Measurements from ENCODE around the gene SCYGR3.
"Not testable (repeated sequence)": the region's sequence is repeated elsewhere in the genome, so short reads cannot be mapped to it uniquely, and the experiment has no call there.

SCYGR3 gene

DNA sequence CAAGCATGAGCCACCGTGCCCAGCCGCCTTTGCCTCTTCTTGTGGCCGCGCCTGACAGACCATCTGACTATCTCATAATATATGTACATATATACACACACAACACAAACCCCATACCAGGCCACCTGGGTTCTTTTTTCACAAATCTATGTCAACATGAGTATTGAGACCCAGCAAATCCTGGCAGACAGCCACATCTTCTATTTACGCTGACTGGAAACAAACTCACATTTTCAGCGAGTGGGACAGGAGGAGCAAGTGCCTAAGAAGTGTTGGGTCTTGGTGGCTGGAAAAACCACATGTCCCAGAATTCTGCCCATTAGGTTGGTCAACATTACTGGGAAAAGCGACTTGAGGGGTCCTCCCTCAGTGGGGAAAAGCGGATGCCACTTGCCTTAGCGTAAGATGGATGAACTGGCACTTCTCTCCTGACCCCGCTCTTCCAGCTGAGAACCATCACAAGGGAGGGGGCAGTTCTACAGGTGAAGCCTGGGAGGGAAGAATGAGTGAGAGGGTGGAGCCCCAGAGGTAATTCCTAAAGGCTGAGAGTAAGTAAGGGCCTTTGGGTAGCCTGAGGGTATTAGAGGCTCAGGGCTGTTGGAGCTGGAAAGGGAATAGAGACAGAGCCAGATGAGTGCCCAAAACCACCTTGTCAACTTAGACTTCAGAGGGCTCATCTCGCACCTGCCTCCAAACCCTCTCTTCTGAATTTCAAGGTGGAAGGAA lies 1.9 kb downstream of the SCYGR3 start:
- no peak for DNase-seq

DNA sequence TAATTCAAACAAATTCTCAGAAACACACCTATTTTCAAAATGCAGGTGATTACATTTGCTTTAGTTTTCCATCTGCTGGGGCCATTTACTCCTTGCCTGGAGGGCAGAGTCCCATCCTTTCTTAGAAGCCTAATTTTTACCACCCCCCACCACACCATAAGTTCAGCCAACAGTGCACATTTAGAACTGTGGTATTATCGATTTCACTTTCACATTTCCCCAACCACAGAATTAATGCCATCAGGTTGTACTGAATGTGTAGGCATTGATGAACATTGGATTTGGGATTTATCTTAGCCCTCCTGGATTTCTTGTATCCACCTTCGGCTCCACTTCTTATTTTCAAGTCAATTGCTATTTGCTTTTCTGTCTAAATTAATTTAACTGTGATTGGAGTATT lies 4.5 kb downstream of the SCYGR3 start:
- DNase-seq: no peak

DNA sequence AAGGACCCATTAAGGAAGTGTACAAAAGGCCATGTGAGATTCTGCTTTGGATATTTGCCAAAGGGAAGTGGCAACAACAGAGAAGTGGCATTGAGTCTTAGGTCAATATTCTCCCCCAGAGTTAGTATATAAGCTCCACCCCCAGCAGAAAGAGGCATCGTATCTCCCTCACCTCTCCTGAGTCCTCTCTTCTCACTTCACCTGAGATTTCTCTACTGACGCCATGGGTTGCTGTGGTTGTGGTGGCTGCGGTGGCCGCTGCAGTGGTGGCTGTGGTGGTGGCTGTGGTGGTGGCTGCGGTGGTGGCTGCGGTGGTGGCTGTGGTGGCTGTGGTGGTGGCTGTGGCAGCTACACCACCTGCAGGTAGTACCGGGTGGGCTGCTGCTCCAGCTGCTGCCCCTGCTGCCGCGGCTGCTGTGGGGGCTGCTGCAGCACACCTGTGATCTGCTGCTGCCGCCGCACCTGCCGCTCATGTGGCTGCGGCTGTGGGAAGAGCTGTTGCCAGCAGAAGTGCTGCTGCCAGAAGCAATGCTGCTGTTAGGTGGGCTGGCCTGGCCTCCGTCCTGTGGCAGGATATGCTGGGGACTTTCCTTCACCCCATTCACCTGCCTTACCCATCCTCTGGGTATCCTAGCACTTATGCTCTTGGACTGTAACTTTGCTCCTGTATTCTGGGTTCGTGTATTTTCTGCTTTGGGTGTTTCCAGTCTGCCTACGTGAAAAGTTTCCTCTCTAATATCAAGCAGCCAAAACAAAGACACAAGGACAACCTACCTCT lies 5.9 kb downstream of the SCYGR3 start:
- DNase-seq: no peak

DNA sequence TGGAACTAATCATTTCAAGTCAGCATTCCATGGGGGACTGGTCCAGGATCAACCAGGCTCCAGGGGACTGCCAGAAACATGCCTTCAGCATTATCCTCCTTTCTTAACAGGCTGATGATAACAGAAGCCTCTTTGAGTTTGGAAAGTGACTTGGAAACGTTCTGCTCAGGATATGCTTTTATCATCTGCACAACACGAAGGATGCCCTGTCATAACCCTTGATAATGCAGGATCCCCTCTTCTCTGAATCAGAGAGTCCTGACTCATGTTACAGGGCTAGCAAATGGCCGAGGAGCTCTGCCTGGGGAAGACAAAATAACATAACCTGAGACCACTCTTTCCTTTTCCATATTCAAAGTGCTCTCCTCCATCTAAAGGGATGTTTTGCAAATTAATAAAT lies 6.7 kb downstream of the SCYGR3 start:
- DNase-seq: peak; percentile 16

DNA sequence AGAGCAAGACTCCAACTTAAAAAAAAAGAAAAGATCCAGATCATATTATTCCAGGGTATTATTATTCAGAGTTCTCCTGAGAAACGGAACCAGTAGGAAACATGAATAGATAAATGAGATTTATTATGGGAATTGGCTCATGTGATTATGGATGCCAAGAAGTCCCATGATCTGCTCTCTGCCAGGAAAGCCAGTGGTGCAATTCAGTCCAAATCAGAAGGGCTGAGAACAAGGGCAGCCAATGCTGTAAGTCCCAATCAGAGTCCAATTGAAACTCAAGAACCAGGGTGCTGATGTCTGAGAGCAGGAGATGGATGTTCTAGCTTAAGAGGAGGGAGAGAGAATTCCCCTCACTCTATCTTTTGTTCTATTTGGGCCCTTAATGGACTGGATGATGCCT lies 8.2 kb downstream of the SCYGR3 start:
- DNase-seq: no peak

DNA sequence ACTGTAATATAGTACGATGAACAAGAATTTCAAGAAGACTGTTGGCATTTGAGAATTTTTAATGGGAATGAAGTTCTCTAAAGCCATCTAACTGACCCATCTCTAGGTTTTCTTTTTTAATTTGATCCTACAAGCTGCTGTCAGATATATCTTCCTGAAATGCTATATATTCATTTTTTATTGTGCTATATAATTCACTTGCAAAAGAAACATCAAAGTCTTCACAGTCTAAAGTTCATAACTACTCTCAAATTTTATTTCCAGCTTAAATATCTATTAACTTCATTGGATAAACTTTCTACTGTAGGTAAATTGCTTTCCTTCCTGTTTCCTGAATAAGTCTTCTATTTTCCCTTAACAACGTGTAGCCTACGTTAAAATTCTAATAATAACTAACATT lies 12.3 kb downstream of the SCYGR3 start:
- DNase-seq: no peak

DNA sequence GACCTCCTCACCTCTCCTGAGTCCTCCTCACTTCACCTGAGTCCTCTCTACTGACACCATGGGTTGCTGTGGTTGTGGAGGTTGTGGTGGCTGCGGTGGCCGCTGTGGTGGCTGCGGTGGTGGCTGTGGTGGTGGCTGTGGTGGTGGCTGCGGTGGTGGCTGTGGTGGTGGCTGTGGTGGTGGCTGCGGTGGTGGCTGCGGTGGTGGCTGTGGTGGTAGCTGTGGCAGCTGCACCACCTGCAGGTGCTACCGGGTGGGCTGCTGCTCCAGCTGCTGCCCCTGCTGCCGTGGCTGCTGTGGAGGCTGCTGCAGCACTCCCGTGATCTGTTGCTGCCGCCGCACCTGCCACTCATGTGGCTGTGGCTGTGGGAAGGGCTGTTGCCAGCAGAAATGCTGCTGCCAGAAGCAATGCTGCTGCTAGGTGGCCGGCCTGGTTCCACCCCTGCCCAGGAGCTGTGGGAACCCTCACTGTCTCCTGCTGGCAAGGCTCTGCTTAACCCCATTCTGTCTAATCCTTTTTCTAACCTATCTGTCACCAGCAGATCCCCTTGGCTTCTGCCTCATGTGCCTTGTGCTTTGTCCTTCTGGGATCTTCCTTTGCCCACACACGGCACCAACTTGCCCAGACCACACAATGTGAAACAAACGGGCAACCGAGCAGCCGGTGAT lies 15.7 kb downstream of the SCYGR3 start, which contains the start of gene SCYGR2:
SCYGR2 (plus strand) TSS at position 59 of the 669 bp plus-strand sequence; CDS start at position 59, 0 bp downstream.
- DNase-seq: not testable (repeated sequence)

DNA sequence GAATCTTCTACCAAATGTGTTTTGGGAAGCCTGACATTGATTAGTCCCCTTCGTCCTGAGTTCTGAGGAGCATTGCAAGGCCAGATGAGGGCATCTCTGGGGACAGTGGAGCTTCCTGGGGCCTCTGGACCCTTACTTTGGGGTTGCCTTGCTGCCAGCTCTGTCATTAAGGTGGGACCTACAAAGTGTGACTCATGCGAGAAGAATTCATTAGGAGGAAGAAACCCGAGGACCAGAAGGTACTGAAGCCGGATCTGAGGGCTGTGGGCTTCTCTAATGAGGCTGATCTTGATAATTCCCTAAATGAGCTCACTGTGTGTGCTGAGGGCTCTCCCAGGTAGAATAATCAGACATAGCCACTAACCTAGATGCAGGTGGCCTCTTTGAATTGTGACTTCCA lies 16.6 kb downstream of the SCYGR3 start:
- DNase-seq: peak; percentile 36

DNA sequence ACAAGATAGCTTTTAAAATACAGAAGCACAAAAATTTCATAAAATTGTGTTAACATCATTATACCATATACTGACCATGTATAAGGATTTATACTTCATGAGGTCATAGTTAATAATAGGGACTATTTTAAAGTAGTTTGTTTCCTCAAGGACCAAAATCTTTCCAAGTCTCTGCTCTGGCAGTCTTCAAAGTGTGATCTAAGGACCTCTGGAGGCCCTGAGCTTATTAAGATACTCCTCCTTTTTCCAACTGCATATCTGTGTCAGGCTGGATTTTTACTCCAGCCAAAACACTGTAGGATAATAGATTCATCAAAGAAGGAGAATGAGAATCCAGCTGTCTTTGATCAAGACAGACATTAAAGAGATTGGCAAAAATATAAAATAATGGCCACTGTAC lies 17.6 kb downstream of the SCYGR3 start:
- no peak for DNase-seq

DNA sequence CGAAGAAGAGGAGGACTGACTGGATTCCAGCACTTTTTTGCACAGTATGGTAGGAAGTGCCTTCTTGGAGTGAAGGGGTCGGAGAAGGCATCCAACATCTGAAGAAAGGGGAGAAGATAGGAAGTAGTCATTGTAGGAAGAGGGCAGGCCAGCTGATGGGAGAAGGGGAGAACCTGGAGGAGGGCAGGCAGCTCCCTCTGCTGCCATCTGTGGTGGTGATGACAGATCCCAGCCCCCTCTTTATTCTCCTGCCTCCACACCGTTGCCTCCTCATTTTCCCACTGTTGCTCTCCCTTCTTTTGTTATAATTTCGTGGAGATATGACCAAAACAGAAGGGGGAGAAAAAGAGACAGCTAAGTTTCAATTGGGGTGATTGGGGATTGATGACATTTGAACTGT lies 18.8 kb downstream of the SCYGR3 start:
- no peak for DNase-seq

DNA sequence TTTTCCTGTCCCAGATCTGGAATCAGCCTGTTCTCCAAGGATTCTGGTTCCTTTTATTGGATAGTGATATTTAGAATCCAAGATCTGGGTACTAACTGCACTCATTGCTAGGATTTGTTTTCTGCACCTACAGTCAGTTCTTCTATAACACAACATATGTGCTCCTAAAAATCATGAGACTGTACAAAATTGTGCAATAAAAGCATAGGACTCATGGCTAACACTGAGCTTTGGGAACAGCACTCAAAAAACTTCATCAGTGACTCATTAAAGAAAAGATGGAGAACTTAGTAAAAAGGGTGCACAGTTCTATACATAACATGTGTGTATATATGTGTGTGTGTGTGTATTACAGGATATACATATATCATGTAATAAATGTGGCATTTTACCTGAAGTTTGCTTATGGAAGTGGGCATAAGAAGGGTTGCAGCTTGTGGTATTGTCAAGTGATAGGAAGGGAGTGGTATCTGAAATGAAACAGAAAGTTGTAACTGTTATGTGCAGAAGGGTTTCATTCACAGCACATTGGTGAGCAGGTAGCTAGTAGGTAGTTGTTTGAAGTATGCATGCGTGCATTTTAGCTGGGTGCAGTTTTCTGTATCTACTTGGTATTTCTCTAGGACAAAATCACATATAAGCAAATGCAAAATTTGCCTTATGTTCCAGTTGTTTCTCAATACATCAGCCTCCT lies 21.8 kb downstream of the SCYGR3 start:
- DNase-seq: no peak

DNA sequence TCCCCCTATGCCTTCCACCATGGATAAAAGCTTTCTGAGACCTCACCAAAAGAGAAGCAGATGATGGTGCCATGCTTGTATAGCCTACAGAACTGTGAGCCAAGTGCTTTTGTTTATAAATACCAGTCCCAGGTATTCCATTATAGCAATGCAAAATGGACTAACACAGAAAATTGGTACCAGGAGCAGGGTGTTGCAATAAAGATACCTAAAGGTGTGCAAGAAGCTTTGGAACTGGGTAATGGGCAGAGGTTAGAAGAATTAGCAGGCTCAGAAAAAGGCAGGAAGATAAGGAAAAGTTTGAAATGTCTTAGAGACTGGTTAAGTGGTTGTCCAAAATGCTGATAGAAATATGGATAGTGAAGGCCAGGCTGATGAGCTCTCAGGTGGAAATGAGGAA lies 32.3 kb downstream of the SCYGR3 start:
- DNase-seq: no peak

DNA sequence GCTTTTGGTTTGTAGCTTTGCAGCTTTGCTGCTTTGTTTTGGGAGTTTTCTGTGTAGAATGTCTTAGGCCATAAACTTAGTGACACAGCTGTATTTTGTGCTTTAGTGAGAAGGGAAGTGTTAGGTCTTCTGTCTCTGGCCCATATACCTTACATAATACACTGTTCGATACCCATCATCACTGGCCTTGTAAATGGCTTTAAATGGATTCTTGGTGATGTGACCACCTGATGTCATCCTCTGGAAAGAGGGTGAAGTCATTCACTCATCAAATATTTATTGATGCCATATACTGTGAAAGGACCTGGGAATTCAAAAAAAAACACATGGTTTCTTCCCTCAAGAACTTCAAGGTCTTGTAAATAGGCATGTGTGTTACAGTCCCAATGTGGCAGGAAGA lies 34.8 kb downstream of the SCYGR3 start:
- no peak for DNase-seq

DNA sequence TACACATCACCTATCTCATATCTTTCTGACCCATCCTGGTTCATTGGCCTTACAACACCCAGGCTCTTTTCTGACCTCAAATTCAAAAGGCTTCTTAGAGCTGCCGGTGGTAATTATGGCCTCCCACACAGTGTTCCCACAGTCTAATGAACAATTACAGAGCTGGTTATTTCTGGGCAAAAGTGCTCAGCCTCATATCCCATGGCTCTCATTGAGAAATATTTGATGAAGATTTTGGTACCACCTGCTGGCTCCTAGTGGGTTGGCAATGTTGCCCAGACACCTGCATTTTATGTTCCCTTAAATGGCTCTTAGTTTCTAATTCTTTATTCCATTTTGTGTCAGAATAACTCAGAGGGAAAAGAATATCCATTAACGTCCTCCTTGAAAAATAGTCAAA lies 36.0 kb downstream of the SCYGR3 start:
- no peak for DNase-seq

DNA sequence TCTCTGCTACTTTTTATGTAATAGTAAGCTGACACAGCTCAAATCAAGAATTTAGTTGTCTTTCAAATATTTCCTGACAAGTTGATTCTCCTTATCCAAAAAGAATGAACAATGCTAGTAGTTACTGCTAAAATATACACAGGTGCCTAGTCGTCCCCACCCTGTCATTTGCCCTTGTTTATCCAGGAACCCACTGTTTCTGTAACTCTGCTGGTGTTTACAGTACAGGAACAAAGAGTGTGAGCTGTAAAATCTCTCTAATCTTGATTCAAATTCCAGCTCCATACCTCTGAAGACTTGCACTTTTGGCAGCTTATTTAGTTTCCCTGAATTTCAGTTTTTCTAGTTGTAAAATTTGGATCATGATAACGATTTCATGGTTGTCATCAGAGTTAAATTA lies 37.1 kb downstream of the SCYGR3 start:
- no peak for DNase-seq

DNA sequence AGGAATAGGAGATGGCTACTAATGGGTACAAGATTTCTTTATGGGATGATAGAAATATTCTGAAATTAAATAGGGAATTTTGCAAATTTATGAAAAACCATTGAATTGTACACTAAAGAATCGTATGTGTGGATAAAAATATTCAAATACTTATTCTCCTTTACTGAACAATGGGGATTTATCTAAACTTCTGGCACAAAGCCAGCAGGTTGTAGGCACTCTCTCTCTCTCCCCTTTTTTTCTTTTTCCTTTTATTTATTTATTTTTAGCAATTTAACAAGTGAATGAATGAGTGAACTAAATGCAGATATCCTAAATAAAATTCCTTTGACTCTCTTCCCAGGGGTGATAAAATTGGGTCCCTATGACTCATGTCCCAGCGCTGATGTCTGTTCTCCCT lies 37.8 kb downstream of the SCYGR3 start:
- DNase-seq: no peak

DNA sequence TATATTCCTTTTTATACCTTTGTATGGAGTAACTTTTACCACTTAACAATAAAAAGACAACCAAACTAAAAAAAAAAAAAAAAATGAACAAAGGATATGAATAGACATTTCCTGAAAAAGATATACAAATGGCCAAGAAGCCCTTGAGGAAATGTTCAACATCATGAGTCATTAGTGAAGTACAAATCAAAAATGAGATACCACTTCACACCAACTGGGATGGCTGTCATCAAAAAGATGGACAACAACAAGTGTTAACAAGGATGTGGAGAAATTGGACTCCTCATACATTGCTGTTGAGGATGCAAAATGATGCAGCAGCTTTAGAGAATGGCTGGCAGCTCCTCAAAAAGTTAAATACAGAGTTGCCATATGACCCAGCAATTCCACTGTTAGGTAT lies 38.5 kb downstream of the SCYGR3 start:
- no peak for DNase-seq

DNA sequence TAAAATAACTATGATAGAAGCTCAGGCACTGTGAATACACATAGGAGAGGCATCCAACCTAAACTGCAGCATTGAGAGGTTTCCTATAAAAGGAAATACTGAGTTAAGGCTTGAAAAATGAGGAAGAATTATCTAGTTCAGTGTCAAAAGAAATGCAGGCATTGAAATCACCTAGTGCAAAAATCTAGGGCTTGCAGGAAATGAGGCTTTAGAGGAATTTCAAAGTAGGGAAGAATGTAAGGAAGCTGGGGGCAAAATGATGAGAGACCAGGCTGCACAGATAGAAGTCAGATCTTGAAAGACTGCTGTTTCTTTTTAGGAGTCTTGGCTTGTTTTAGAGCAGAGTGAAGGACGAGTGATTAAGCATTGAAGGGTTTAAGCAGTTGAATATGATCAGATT lies 44.0 kb downstream of the SCYGR3 start:
- DNase-seq: peak; percentile 17

DNA sequence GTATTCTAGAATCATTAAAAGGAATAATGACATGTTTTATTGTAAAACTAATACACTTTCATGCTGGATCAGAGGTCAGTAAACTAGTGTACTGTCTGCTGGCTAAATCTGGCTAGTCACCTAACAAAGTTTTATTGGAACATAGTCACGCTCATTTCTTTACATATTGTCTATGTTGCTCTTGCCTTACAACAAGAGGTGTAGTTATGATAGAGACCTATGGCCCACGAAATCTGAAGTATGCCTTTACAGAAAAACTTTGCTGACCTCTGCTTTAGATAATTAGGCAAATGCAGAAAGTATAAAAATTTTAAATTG lies 45.8 kb downstream of the SCYGR3 start:
- DNase-seq: no peak

DNA sequence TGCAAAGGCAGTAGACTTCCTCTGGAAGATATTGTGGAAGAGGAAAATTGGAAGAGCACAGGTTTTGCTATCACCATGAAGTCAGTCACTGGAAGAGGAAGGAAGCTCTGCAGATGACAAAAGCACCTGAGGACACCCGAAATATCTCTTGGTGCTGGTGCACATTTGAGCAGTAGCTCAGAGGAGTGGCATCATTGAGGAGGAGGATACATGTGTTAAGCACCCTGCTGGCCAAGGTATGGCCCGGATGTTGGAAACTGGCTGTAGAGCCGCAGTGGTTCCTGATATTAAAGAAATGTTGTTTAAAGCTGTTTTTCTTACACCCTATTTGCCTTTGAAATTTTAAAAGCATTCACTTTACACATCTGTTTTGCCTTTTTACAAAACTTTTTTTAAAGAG lies 48.6 kb downstream of the SCYGR3 start:
- no peak for DNase-seq

DNA sequence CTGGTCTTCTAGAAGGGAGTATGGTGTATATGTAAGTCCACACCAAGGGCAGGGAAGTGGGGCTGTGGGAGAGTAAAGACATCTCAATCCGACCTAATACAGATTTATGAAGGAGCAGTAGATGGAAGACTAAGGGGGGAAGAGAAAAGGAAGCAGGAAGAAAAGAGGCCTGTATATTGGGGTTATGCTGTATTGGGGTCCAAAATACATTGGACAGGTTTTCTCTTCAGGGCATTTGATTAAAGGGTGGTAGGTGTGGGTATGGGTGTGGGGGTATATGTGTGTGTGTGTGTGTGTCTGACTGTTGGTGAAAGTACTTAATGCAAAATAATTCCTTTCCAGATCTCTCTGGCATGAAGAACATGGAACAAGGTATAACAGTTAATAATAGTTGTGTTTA lies 49.6 kb downstream of the SCYGR3 start:
- no peak for DNase-seq
